ENCODE measurements around the gene HLA-G.
A peak's percentile ranks its signal among the peaks of the same experiment; 100 is the strongest.

Gene HLA-G

DNA sequence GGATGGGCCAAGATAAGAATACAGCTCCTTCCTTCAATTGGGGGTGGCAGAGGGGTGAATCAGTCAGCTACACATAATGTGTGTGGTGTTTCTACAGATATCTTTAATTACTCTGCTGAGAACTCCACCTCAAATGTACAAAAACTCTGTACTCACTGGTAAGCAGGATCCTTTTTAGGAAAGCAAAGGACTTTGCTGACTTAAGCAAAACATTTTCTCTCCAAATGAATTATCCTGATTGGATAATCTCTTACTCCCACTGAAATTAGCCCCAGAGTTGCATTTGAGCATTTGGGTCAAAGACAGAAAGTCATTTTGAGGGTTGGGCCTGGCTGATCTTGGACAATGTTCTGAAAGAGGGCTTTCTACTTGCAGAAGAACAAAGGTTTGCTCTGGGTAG lies 13.4 kb downstream of the HLA-G start:
- Histone ChIP-seq H2AFZ (ENCODE audit: low read depth, low read length) (no peak overlapping the region), H3K27ac (ENCODE audit: low read length) (no peak overlapping the region), H3K4me2 (ENCODE audit: low read length) (no peak overlapping the region), H3K9me3 (ENCODE audit: insufficient read depth, low read length) (no peaks in the 10 kb centered on the region), H3K79me2 (ENCODE audit: low read length) (no peaks in the 10 kb centered on the region), H3K36me3 (replicated peaks; ENCODE audit: low read depth, low read length) (no peaks in the 10 kb centered on the region), H3K4me3 (ENCODE audit: low read length) (no peak overlapping the region), H4K20me1 (ENCODE audit: insufficient read depth, low read length) (no peaks in the 10 kb centered on the region), H3K4me1 (ENCODE audit: low read length) (peaks cover 4% of the 10 kb centered on the region; the same call in 1 of the 2 replicates), H3K27me3 (ENCODE audit: low read depth, low read length) (0 out of 2 replicates have a peak, but pooled peaks cover 2% of the 10 kb centered on the region), H3K9ac (ENCODE audit: low read length) (no peak overlapping the region)
- no peak for TF ChIP-seq CTCF (IDR thresholded peaks at IDR 0.05; ENCODE audit: low read depth, low read length)
- TF ChIP-seq EZH2phosphoT487 (IDR thresholded peaks at IDR 0.05; ENCODE audit: low read depth) = no peak

GRCh38 chr6:29845405-29846006 lies 17.9 kb downstream of the HLA-G start:
- TF ChIP-seq EZH2phosphoT487 (IDR thresholded peaks at IDR 0.05; ENCODE audit: low read depth) = no peak
- no peak for TF ChIP-seq CTCF (IDR thresholded peaks at IDR 0.05; ENCODE audit: low read depth, low read length)
- H3K4me1 ChIP-seq (ENCODE audit: low read length) = peaks cover 4% of the 10 kb centered on the region; the same call in 1 of the 2 replicates
- H2AFZ ChIP-seq (ENCODE audit: low read depth, low read length) = no peak overlapping the region
- no peak overlapping the region for H3K4me3 ChIP-seq (ENCODE audit: low read length)
- H4K20me1 ChIP-seq (ENCODE audit: insufficient read depth, low read length) = no peaks in the 10 kb centered on the region
- H3K27ac ChIP-seq (ENCODE audit: low read length) = no peak overlapping the region
- H3K36me3 ChIP-seq (replicated peaks; ENCODE audit: low read depth, low read length) = no peaks in the 10 kb centered on the region
- no peaks in the 10 kb centered on the region for H3K79me2 ChIP-seq (ENCODE audit: low read length)
- H3K9me3 ChIP-seq (ENCODE audit: insufficient read depth, low read length) = no peaks in the 10 kb centered on the region
- H3K27me3 ChIP-seq (ENCODE audit: low read depth, low read length) = no peaks in the 10 kb centered on the region
- H3K9ac ChIP-seq (ENCODE audit: low read length) = no peak overlapping the region
- no peak overlapping the region for H3K4me2 ChIP-seq (ENCODE audit: low read length)

DNA sequence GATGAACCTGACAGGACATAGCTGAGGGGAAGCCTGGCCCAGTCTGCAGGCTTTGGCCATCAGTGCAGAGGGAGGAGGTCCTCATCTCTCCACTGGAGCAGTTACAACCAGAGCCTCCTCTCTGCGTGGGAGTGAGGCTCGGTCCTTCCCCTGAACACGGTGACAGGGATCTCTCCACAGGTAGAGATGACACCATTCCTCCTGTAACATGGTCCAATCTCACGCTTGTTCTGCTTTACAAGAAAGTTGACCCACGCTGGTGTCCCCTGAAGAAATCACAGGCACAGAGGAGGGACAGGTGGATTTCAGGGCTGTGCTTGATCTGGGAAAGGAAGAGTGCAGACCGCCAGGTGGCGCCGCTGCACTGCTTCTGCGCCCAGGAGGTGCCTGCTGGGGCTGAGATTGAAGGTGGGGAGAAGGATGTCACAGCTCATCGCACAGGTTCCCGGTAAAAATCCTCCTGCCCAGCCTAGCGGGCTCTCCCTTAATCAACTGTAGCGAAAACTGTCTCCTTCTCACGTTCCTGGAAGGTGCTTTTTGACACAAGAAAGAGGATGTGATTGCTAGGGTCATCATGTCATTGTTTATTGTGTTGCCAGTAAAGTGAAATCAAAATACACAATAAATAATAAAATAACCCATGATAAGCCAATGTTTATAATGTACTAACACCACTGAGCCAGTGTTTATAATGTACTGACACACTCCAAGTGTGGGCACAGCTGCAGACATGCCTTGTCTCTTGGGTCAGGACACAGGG lies 20.4 kb downstream of the HLA-G start:
- H2AFZ ChIP-seq (ENCODE audit: low read depth, low read length) = no peak overlapping the region
- no peaks in the 10 kb centered on the region for H3K36me3 ChIP-seq (replicated peaks; ENCODE audit: low read depth, low read length)
- TF ChIP-seq EZH2phosphoT487 (IDR thresholded peaks at IDR 0.05; ENCODE audit: low read depth) (no peak), CTCF (IDR thresholded peaks at IDR 0.05; ENCODE audit: low read depth, low read length) (peak; percentile 82)
- peaks cover 4% of the 10 kb centered on the region; the same call in 1 of the 2 replicates for H3K4me1 ChIP-seq (ENCODE audit: low read length)
- H3K79me2 ChIP-seq (ENCODE audit: low read length) = no peaks in the 10 kb centered on the region
- H3K9ac ChIP-seq (ENCODE audit: low read length) = no peak overlapping the region
- no peaks in the 10 kb centered on the region for H3K27me3 ChIP-seq (ENCODE audit: low read depth, low read length)
- H3K4me3 ChIP-seq (ENCODE audit: low read length) = 0 out of 2 replicates have a peak overlapping the region, but pooled peaks have one; percentile 26
- no peaks in the 10 kb centered on the region for H3K9me3 ChIP-seq (ENCODE audit: insufficient read depth, low read length)
- H4K20me1 ChIP-seq (ENCODE audit: insufficient read depth, low read length) = no peaks in the 10 kb centered on the region
- peak overlapping the region; percentile 63 for H3K4me2 ChIP-seq (ENCODE audit: low read length)
- H3K27ac ChIP-seq (ENCODE audit: low read length) = no peak overlapping the region

GRCh38 chr6:29850011-29850553 lies 22.5 kb downstream of the HLA-G start:
- no peak overlapping the region for H3K27ac ChIP-seq (ENCODE audit: low read length)
- no peak overlapping the region for H3K4me3 ChIP-seq (ENCODE audit: low read length)
- TF ChIP-seq EZH2phosphoT487 (IDR thresholded peaks at IDR 0.05; ENCODE audit: low read depth) = no peak
- no peak for TF ChIP-seq CTCF (IDR thresholded peaks at IDR 0.05; ENCODE audit: low read depth, low read length)
- no peaks in the 10 kb centered on the region for H4K20me1 ChIP-seq (ENCODE audit: insufficient read depth, low read length)
- H3K27me3 ChIP-seq (ENCODE audit: low read depth, low read length) = no peaks in the 10 kb centered on the region
- no peaks in the 10 kb centered on the region for H3K79me2 ChIP-seq (ENCODE audit: low read length)
- no peak overlapping the region for H3K4me2 ChIP-seq (ENCODE audit: low read length)
- H3K9ac ChIP-seq (ENCODE audit: low read length) = no peak overlapping the region
- H3K36me3 ChIP-seq (replicated peaks; ENCODE audit: low read depth, low read length) = no peaks in the 10 kb centered on the region
- no peaks in the 10 kb centered on the region for H3K9me3 ChIP-seq (ENCODE audit: insufficient read depth, low read length)
- no peak overlapping the region for H2AFZ ChIP-seq (ENCODE audit: low read depth, low read length)
- H3K4me1 ChIP-seq (ENCODE audit: low read length) = peaks cover 4% of the 10 kb centered on the region; the same call in 1 of the 2 replicates
